B cell (primary cell): ENCODE measurements around the gene ACTRT3. TPM values are rescaled to one million over a fixed set of nuclear protein-coding genes. Genes with fewer than 3 reads are reported as not detected.

ENCODE experiments used
- ATAC-seq: fragments of 200-7000 bp; cut with Tn5 transposase; one replicate; pipeline ENCODE4 v1.10.0; 2021; ENCODE audit warnings: low read depth, mild to moderate bottlenecking, moderate number of reproducible peaks, moderate library complexity
- CTCF ChIA-PET: fragments of 350-600 bp; sonication (Branson Sonifier 250); formaldehyde crosslinking; loops from one replicate; lab custom pipeline; 2021; ENCODE audit warnings: antibody characterized with exemption, inconsistent platforms; lab: Charles Lee
- POLR2A ChIA-PET: fragments of 350-600 bp; sonication (Branson Sonifier 250); formaldehyde crosslinking; loops from one replicate; lab custom pipeline; 2021; ENCODE audit warnings: antibody characterized with exemption; lab: Charles Lee
- DNase-seq: peaks from one replicate; pipeline ENCODE4 v3.0.0; 2013
- H2AFZ ChIP-seq: 2 replicates; pipeline ENCODE4 v1.6.1; 2012; ENCODE audit warnings: mild to moderate bottlenecking, low read depth, low read length; ENCODE audit not compliant: insufficient read depth, poor library complexity, severe bottlenecking
- H3K27ac ChIP-seq, 2 donors: 1 replicate in 1 of 2; 2 replicates in 1 of 2; pipeline ENCODE4 v1.5.1; 2012 to 2013; ENCODE audit warnings: low read length in 2 of 2, mild to moderate bottlenecking in 2 of 2, moderate library complexity in 1 of 2
- H3K27me3 ChIP-seq, 4 experiments: fragments of 200-600 bp in 1 of 4; sonication (generic) in 1 of 4; replicated peaks in 1 of 4; 1 replicate in 2 of 4; 2 replicates in 2 of 4; pipeline versions ENCODE4 v1.6.1 to v1.7.0; 2013 to 2016; ENCODE audit warnings: low read length in 3 of 4, mild to moderate bottlenecking in 2 of 4, mixed read lengths in 1 of 4, moderate library complexity in 1 of 4; ENCODE audit not compliant: insufficient read depth in 4 of 4, control insufficient read depth in 3 of 4; ENCODE audit errors: control extremely low read depth in 1 of 4
- H3K36me3 ChIP-seq, 2 experiments: replicated peaks in 1 of 2; 1 replicate in 1 of 2; 2 replicates in 1 of 2; pipeline versions ENCODE4 v1.6.1 to v1.7.1; 2013; ENCODE audit warnings: low read length in 1 of 2; ENCODE audit not compliant: insufficient read depth in 2 of 2, control insufficient read depth in 1 of 2; ENCODE audit errors: control extremely low read depth in 1 of 2, extremely low read depth in 1 of 2
- H3K4me1 ChIP-seq, 2 donors: fragments of 200-600 bp in 1 of 2; sonication (generic) in 1 of 2; 1 replicate in 1 of 2; 2 replicates in 1 of 2; pipeline versions ENCODE4 v1.5.1 to v1.6.1; 2013 to 2017; ENCODE audit warnings: low read length in 2 of 2; ENCODE audit not compliant: control insufficient read depth in 2 of 2, insufficient read depth in 2 of 2
- H3K4me2 ChIP-seq: replicated peaks from 2 replicates; pipeline ENCODE3; 2012; ENCODE audit warnings: mild to moderate bottlenecking, low read depth, low read length; ENCODE audit not compliant: poor library complexity, severe bottlenecking
- H3K4me3 ChIP-seq, 5 experiments: fragments of 200-600 bp in 1 of 5; sonication (generic) in 1 of 5; 1 replicate in 3 of 5; 2 replicates in 2 of 5; pipeline versions ENCODE4 v1.5.1 to v1.7.0; 2011 to 2016; ENCODE audit warnings: low read length in 4 of 5, mild to moderate bottlenecking in 4 of 5, low read depth in 2 of 5, control low read depth in 1 of 5, moderate library complexity in 1 of 5; ENCODE audit not compliant: insufficient read depth in 1 of 5; ENCODE audit errors: control extremely low read depth in 1 of 5, extremely low read depth in 1 of 5
- H3K79me2 ChIP-seq: fragments of 200-600 bp; sonication (generic); one replicate; pipeline ENCODE4 v1.6.0; 2016; ENCODE audit warnings: low read length; ENCODE audit not compliant: control insufficient read depth, insufficient read depth
- H3K9ac ChIP-seq: fragments of 200-600 bp; sonication (generic); 2 replicates; pipeline ENCODE4 v1.6.1; 2017; ENCODE audit warnings: mild to moderate bottlenecking, low read length, moderate library complexity
- H3K9me3 ChIP-seq, 3 donors: one replicate each; pipeline versions ENCODE4 v1.6.1 to v1.7.1; 2013; ENCODE audit warnings: low read length in 2 of 3; ENCODE audit not compliant: control insufficient read depth in 2 of 3, insufficient read depth in 1 of 3; ENCODE audit errors: control extremely low read depth in 1 of 3
- H4K20me1 ChIP-seq: 2 replicates; pipeline ENCODE4 v1.6.0; 2012; ENCODE audit warnings: mild to moderate bottlenecking, low read length; ENCODE audit not compliant: insufficient read depth, control insufficient read depth, poor library complexity, severe bottlenecking
- H3K27ac Mint-ChIP-seq: one replicate; pipeline ENCODE4 v1.8.0; 2021; ENCODE audit warnings: mixed read lengths
- H3K27me3 Mint-ChIP-seq: one replicate; pipeline ENCODE4 v1.8.0; 2021; ENCODE audit warnings: mixed read lengths
- H3K4me1 Mint-ChIP-seq: one replicate; pipeline ENCODE4 v1.8.0; 2021; ENCODE audit warnings: mixed read lengths
- H3K4me3 Mint-ChIP-seq: one replicate; pipeline ENCODE4 v1.8.0; 2021; ENCODE audit warnings: mixed read lengths
- H3K9me3 Mint-ChIP-seq: one replicate; pipeline ENCODE4 v1.8.0; 2022; ENCODE audit warnings: mixed read lengths; ENCODE audit not compliant: insufficient read depth
- EZH2 ChIP-seq: IDR thresholded peaks from 2 replicates; pipeline ENCODE4 v1.6.1; 2012; ENCODE audit warnings: borderline replicate concordance, low read depth, mild to moderate bottlenecking, moderate library complexity, low read length; ENCODE audit not compliant: insufficient read depth, poor library complexity, severe bottlenecking
- WGBS: methylation state at CpG from one replicate; pipeline ENCODE4 v1.1.5; 2013; ENCODE audit warnings: missing lambda C conversion rate; ENCODE audit not compliant: insufficient coverage; 5-methylcytosine and 5-hydroxymethylcytosine counted together
- intact Hi-C: fragments of 100-400 bp; cut with micrococcal nuclease; formaldehyde crosslinking; loops from one replicate; pipeline ENCODE4 v1.10.0; 2022
- polyA plus RNA-seq: library from polyadenylated mRNA; depleted of rRNA; stranded (reverse); fragments of >200 nt; gene quantifications from 2 replicates; pipeline ENCODE4 v1.2.3, GENCODE V29; 2012
- total RNA-seq, 2 donors: library from RNA; stranded (reverse); fragments of 120-200 nt in 1 of 2; gene quantifications; 1 replicate in 1 of 2; 2 replicates in 1 of 2; pipeline versions ENCODE4 v1.2.3 to v1.2.4, GENCODE V29; 2013 to 2022
- TF ChIP-seq, protein P1 (sequence below): fragments of 200-600 bp; IDR thresholded peaks from one replicate; pipeline ENCODE4 v1.8.0; 2022; ENCODE audit warnings: antibody characterized with exemption, mild to moderate bottlenecking

ACTRT3 gene
- total and polyA plus RNA-seq, 2 donors (not counting 1 experiment from before 2014, with no cell fraction given) = 0.18 to 0.37 TPM

DNA sequence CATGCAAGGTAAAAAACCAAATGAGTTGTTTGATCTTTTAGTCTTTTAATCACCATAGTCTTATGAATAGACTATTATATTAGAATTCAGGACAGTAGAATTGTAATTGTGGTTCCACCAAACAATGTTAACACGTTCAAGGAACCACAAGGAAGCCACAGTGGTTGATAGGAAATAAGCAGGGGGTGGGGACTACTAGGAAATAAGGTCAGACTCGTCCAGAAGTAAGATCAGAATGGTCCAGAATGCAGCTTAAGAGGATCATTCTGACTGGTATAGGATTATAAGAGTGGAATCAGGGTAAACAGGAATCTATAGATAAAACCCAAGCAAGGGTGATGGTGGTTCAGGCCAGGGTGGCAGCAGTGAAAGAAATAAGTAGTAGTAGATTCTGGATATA lies 11.4 kb upstream of the ACTRT3 start:
- H4K20me1 ChIP-seq = peaks cover 8% of the 10 kb centered on the region
- no peak overlapping the region for H3K4me3 ChIP-seq
- no peaks in the 10 kb centered on the region for H3K27me3 ChIP-seq
- H3K36me3 ChIP-seq = peaks cover 15 to 76% of the 10 kb centered on the region in 2 experiments
- H3K9ac ChIP-seq = no peak overlapping the region
- Mint-ChIP-seq H3K27me3 (no peaks in the 10 kb centered on the region), H3K4me1 (peaks cover 27% of the 10 kb centered on the region), H3K27ac (no peak overlapping the region), H3K4me3 (no peak overlapping the region), H3K9me3 (no peaks in the 10 kb centered on the region)
- DNase-seq = no peak
- ChIA-PET CTCF (no interaction called here), POLR2A (no interaction called here)
- no peak overlapping the region for H2AFZ ChIP-seq
- ATAC-seq = no peak
- no peak overlapping the region for H3K4me2 ChIP-seq
- 50% methylated on average over 1 of the region's 2 CpGs for WGBS
- peaks cover 0 to 4% of the 10 kb centered on the region in 2 donors for H3K4me1 ChIP-seq
- no peak overlapping the region for H3K27ac ChIP-seq
- TF ChIP-seq EZH2 = no peak
- TF ChIP-seq, protein P1, sequence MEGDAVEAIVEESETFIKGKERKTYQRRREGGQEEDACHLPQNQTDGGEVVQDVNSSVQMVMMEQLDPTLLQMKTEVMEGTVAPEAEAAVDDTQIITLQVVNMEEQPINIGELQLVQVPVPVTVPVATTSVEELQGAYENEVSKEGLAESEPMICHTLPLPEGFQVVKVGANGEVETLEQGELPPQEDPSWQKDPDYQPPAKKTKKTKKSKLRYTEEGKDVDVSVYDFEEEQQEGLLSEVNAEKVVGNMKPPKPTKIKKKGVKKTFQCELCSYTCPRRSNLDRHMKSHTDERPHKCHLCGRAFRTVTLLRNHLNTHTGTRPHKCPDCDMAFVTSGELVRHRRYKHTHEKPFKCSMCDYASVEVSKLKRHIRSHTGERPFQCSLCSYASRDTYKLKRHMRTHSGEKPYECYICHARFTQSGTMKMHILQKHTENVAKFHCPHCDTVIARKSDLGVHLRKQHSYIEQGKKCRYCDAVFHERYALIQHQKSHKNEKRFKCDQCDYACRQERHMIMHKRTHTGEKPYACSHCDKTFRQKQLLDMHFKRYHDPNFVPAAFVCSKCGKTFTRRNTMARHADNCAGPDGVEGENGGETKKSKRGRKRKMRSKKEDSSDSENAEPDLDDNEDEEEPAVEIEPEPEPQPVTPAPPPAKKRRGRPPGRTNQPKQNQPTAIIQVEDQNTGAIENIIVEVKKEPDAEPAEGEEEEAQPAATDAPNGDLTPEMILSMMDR = no peak
- no peaks in the 10 kb centered on the region for H3K9me3 ChIP-seq
- intact Hi-C loops = no loop called here
- H3K79me2 ChIP-seq = peaks cover 39% of the 10 kb centered on the region

DNA sequence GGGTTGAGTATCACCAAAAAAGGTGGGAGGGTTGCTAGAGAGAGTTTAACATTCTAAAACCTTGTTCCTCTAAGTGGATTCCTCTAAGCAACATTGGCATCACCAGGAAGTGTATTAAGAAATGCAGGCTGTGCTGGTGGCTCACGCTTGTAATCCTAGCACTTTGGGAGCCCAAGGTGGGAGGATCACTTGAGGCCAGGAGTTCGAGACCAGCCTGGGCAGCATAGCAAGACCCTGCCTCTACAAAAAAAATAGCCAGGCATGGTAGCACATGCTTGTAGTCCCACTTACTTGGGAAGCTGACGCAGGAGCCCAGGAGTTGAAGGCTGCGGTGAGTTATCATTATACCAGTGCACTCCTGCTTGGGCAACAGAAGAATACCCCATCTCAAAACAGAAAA lies 8.5 kb upstream of the ACTRT3 start:
- intact Hi-C loops = no loop called here
- H3K27ac ChIP-seq = no peak overlapping the region
- ATAC-seq = no peak
- TF ChIP-seq, protein P1 = no peak
- no peak for TF ChIP-seq EZH2
- H3K27ac Mint-ChIP-seq = no peak overlapping the region
- no peak overlapping the region for H3K4me3 Mint-ChIP-seq
- no peak overlapping the region for H3K4me3 ChIP-seq
- DNase-seq = no peak
- no peak overlapping the region for H2AFZ ChIP-seq
- H3K9me3 ChIP-seq = no peaks in the 10 kb centered on the region
- H3K79me2 ChIP-seq = peaks cover 64% of the 10 kb centered on the region
- no peaks in the 10 kb centered on the region for H3K27me3 ChIP-seq
- CTCF ChIA-PET = no interaction called here
- H3K36me3 ChIP-seq = peaks cover 13 to 75% of the 10 kb centered on the region in 2 experiments
- no peak overlapping the region for H3K4me2 ChIP-seq
- POLR2A ChIA-PET = interaction anchor here (0.8 kb wide), 1 partner anchor 329 kb away, joined by 3 read pairs; no protein-coding TSS in a partner anchor
- WGBS = 88% methylated on average over 4 of the region's 4 CpGs
- peaks cover 46% of the 10 kb centered on the region for H3K4me1 Mint-ChIP-seq
- peaks cover 8% of the 10 kb centered on the region for H4K20me1 ChIP-seq
- H3K4me1 ChIP-seq = peaks cover 11 to 15% of the 10 kb centered on the region in 2 donors
- H3K9ac ChIP-seq = no peak overlapping the region
- H3K27me3 Mint-ChIP-seq = no peaks in the 10 kb centered on the region
- no peaks in the 10 kb centered on the region for H3K9me3 Mint-ChIP-seq
